ENCODE data around the gene PROKR2. TPM values are rescaled to one million over a fixed set of nuclear protein-coding genes. Genes with fewer than 3 reads are reported as not detected.

PROKR2 gene
- total and polyA plus RNA-seq, 2 of the 13 experiments (the other 11 are each of a cell fraction or from before 2014, with no cell fraction given): not detected

GRCh38 chr20:5297280-5298004 lies 19.3 kb downstream of the PROKR2 start (continued):
- peak; percentile 98 for TF ChIP-seq MNT (IDR thresholded peaks at IDR 0.05)
- TF ChIP-seq DBP (CRISPR knock-in tag; IDR thresholded peaks at IDR 0.05; ENCODE audit: not compliant biosample characterization): no peak
- TF ChIP-seq ZNF800 (CRISPR knock-in tag; IDR thresholded peaks at IDR 0.05): no peak
- TF ChIP-seq MAFK (conservative IDR thresholded peaks at IDR 0.05 in 1 of 2, IDR thresholded peaks at IDR 0.05 in 1 of 2; ENCODE audit: low read length in 2 of 2): peak in 1 of 2 experiments; percentile 44; a peak in 2 of 4 replicates
- TF ChIP-seq HINFP (CRISPR knock-in tag; IDR thresholded peaks at IDR 0.05; ENCODE audit: low read depth): no peak
- TF ChIP-seq THAP7 (CRISPR knock-in tag; IDR thresholded peaks at IDR 0.05): no peak
- TF ChIP-seq ZNF333 (CRISPR knock-in tag; IDR thresholded peaks at IDR 0.05; ENCODE audit: borderline replicate concordance): no peak
- no peak for TF ChIP-seq MTERF4 (CRISPR knock-in tag; IDR thresholded peaks at IDR 0.05)
- TF ChIP-seq ZNF44 (CRISPR knock-in tag; IDR thresholded peaks at IDR 0.05): no peak
- no peak for TF ChIP-seq ARID2 (CRISPR knock-in tag; IDR thresholded peaks at IDR 0.05; ENCODE audit: borderline replicate concordance)
- peak; percentile 92 for TF ChIP-seq TBX2 (CRISPR knock-in tag; IDR thresholded peaks at IDR 0.05; ENCODE audit: borderline replicate concordance)
- TF ChIP-seq ZUFSP (CRISPR knock-in tag; IDR thresholded peaks at IDR 0.05; ENCODE audit: borderline replicate concordance): no peak
- no peak for TF ChIP-seq ZNF883 (CRISPR knock-in tag; IDR thresholded peaks at IDR 0.05; ENCODE audit: not compliant biosample characterization)
- TF ChIP-seq ZNF503 (CRISPR knock-in tag; IDR thresholded peaks at IDR 0.05): 0 out of 2 replicates have a peak, but pooled peaks have one; percentile 18
- TF ChIP-seq ZSCAN30 (CRISPR knock-in tag; IDR thresholded peaks at IDR 0.05): no peak
- 0 out of 2 replicates have a peak, but pooled peaks have one; percentile 46 for TF ChIP-seq MIXL1 (CRISPR knock-in tag; IDR thresholded peaks at IDR 0.05)
